ENCODE measurements around the gene CLCN6. TPM values are rescaled to one million over a fixed set of nuclear protein-coding genes. Genes with fewer than 3 reads are reported as not detected.

CLCN6 gene, protein sequence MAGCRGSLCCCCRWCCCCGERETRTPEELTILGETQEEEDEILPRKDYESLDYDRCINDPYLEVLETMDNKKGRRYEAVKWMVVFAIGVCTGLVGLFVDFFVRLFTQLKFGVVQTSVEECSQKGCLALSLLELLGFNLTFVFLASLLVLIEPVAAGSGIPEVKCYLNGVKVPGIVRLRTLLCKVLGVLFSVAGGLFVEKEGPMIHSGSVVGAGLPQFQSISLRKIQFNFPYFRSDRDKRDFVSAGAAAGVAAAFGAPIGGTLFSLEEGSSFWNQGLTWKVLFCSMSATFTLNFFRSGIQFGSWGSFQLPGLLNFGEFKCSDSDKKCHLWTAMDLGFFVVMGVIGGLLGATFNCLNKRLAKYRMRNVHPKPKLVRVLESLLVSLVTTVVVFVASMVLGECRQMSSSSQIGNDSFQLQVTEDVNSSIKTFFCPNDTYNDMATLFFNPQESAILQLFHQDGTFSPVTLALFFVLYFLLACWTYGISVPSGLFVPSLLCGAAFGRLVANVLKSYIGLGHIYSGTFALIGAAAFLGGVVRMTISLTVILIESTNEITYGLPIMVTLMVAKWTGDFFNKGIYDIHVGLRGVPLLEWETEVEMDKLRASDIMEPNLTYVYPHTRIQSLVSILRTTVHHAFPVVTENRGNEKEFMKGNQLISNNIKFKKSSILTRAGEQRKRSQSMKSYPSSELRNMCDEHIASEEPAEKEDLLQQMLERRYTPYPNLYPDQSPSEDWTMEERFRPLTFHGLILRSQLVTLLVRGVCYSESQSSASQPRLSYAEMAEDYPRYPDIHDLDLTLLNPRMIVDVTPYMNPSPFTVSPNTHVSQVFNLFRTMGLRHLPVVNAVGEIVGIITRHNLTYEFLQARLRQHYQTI
- total RNA-seq: 21.0 and 22.4 TPM in 2 replicates

- H3K9me3 ChIP-seq (ENCODE audit: low read depth, low read length): no peaks in the 10 kb centered on the region
- H3K27ac ChIP-seq (ENCODE audit: low read depth, low read length): peak within 1 kb of the TSS; percentile 93
- peaks cover 10% of the 10 kb centered on the region for H4K20me1 ChIP-seq (ENCODE audit: insufficient read depth, low read length)
- DNase-seq (ENCODE audit: insufficient read length, low spot score, missing footprints): peak; percentile 98
- peaks cover 68% of the 10 kb centered on the region for H3K79me2 ChIP-seq (ENCODE audit: insufficient read depth, low read length)
- H3K4me1 ChIP-seq (ENCODE audit: insufficient read depth, low read length): peaks cover 45% of the 10 kb centered on the region
- H2AFZ ChIP-seq (ENCODE audit: low read length): peak within 1 kb of the TSS; percentile 91
- no peak for TF ChIP-seq CTCF (IDR thresholded peaks at IDR 0.05; ENCODE audit: extremely low read depth, low read depth, low read length)
- peak within 1 kb of the TSS; percentile 98 for H3K4me2 ChIP-seq (ENCODE audit: insufficient read depth, low read length)
- H3K36me3 ChIP-seq (ENCODE audit: insufficient read depth, low read length): peaks cover 31% of the 10 kb centered on the region
- H3K4me3 ChIP-seq (ENCODE audit: insufficient read depth, low read length): peak within 1 kb of the TSS; percentile 98
- H3K27me3 ChIP-seq (ENCODE audit: insufficient read depth, low read length): no peaks in the 10 kb centered on the region
Observed at GRCh38 chr1:11805422-11806306, at the start of gene CLCN6, which contains the start of gene MTHFR. Gene CLCN6, plus strand, starts transcription at chr1:11806191. Its CDS starts 72 bp downstream, at chr1:11806263. Gene MTHFR, minus strand, starts transcription at chr1:11805964. Its CDS starts 2,848 bp downstream, at chr1:11803116.

GRCh38 chr1:11757047-11757446 is 48.9 kb upstream of the CLCN6 start:
- Histone ChIP-seq H3K4me3 (ENCODE audit: insufficient read depth, low read length) (no peak overlapping the region), H3K79me2 (ENCODE audit: insufficient read depth, low read length) (no peaks in the 10 kb centered on the region), H4K20me1 (ENCODE audit: insufficient read depth, low read length) (no peaks in the 10 kb centered on the region), H3K9me3 (ENCODE audit: low read depth, low read length) (no peaks in the 10 kb centered on the region), H3K27ac (ENCODE audit: low read depth, low read length) (no peak overlapping the region), H3K27me3 (ENCODE audit: insufficient read depth, low read length) (peaks cover 10% of the 10 kb centered on the region), H3K4me2 (ENCODE audit: insufficient read depth, low read length) (no peak overlapping the region), H3K4me1 (ENCODE audit: insufficient read depth, low read length) (no peaks in the 10 kb centered on the region), H2AFZ (ENCODE audit: low read length) (no peak overlapping the region), H3K36me3 (ENCODE audit: insufficient read depth, low read length) (no peaks in the 10 kb centered on the region)
- peak; percentile 25 for DNase-seq (ENCODE audit: insufficient read length, low spot score, missing footprints)
- no peak for TF ChIP-seq CTCF (IDR thresholded peaks at IDR 0.05; ENCODE audit: extremely low read depth, low read depth, low read length)

GRCh38 chr1:11759791-11760190 is 46.2 kb upstream of the CLCN6 start:
- no peak for DNase-seq (ENCODE audit: insufficient read length, low spot score, missing footprints)
- Histone ChIP-seq H3K36me3 (ENCODE audit: insufficient read depth, low read length) (no peaks in the 10 kb centered on the region), H4K20me1 (ENCODE audit: insufficient read depth, low read length) (no peaks in the 10 kb centered on the region), H3K4me3 (ENCODE audit: insufficient read depth, low read length) (no peak overlapping the region), H3K4me1 (ENCODE audit: insufficient read depth, low read length) (no peaks in the 10 kb centered on the region), H2AFZ (ENCODE audit: low read length) (no peak overlapping the region), H3K4me2 (ENCODE audit: insufficient read depth, low read length) (no peak overlapping the region), H3K79me2 (ENCODE audit: insufficient read depth, low read length) (no peaks in the 10 kb centered on the region), H3K27ac (ENCODE audit: low read depth, low read length) (no peak overlapping the region), H3K9me3 (ENCODE audit: low read depth, low read length) (no peaks in the 10 kb centered on the region), H3K27me3 (ENCODE audit: insufficient read depth, low read length) (peaks cover 18% of the 10 kb centered on the region)
- TF ChIP-seq CTCF (IDR thresholded peaks at IDR 0.05; ENCODE audit: extremely low read depth, low read depth, low read length): no peak

Measured in osteoblast (primary cell).